PC-3 (cell line): ENCODE measurements around the gene CCDC78. TPM values are rescaled to one million over a fixed set of nuclear protein-coding genes. Genes with fewer than 3 reads are reported as not detected.

ENCODE experiments used
- ATAC-seq: fragments of 200-7000 bp; cut with Tn5 transposase; 2 replicates; pipeline ENCODE4 v1.9.1; 2020; ENCODE audit warnings: mild to moderate bottlenecking, moderate library complexity
- BruUV-seq: library from RNA; stranded (reverse); fragments of 400-500 nt; replicated peaks from 2 replicates; lab custom pipeline; 2021; lab: Mats Ljungman, UMichigan
- CTCF ChIA-PET: fragments of 300-600 bp; sonication (Branson Sonifier 250); formaldehyde crosslinking; loops from one replicate; lab custom pipeline; 2022; ENCODE audit warnings: antibody characterized with exemption; lab: Charles Lee
- POLR2A ChIA-PET: fragments of 300-600 bp; sonication (Branson Sonifier 250); formaldehyde crosslinking; loops from one replicate; lab custom pipeline; 2022; ENCODE audit warnings: antibody characterized with exemption; ENCODE audit not compliant: unreplicated experiment; lab: Charles Lee
- DNase-seq: peaks from one replicate; pipeline ENCODE4 v3.0.0-alpha.2; 2015
- H2AFZ ChIP-seq: fragments of 300-600 bp; sonication (generic); 2 replicates; pipeline ENCODE4 v1.6.0; 2016; ENCODE audit warnings: antibody characterized with exemption, low read length
- H3F3A ChIP-seq: fragments of 300-600 bp; sonication (generic); one replicate; pipeline ENCODE4 v1.6.0; 2017; ENCODE audit warnings: antibody characterized with exemption, low read length, control low read depth, mild to moderate bottlenecking; ENCODE audit not compliant: unreplicated experiment
- H3K27ac ChIP-seq: fragments of 300-600 bp; sonication (generic); 2 replicates; pipeline ENCODE4 v1.5.1; 2016; ENCODE audit warnings: mild to moderate bottlenecking, low read length
- H3K27me3 ChIP-seq: fragments of 300-600 bp; sonication (generic); 2 replicates; pipeline ENCODE4 v1.6.1; 2016; ENCODE audit warnings: low read length, mixed read lengths
- H3K36me3 ChIP-seq: fragments of 300-600 bp; sonication (generic); 2 replicates; pipeline ENCODE4 v1.6.1; 2016; ENCODE audit warnings: low read depth, mixed run types, low read length, mixed read lengths
- H3K4me1 ChIP-seq: fragments of 300-600 bp; sonication (generic); 2 replicates; pipeline ENCODE4 v1.5.1; 2016; ENCODE audit warnings: low read length; ENCODE audit not compliant: insufficient read depth
- H3K4me2 ChIP-seq: fragments of 300-600 bp; sonication (generic); 2 replicates; pipeline ENCODE4 v1.6.0; 2016; ENCODE audit warnings: low read length
- H3K4me3 ChIP-seq: fragments of 300-600 bp; sonication (generic); 2 replicates; pipeline ENCODE4 v1.5.1; 2016; ENCODE audit warnings: mild to moderate bottlenecking, low read length, mixed read lengths
- H3K79me2 ChIP-seq: fragments of 300-600 bp; sonication (generic); 2 replicates; pipeline ENCODE4 v1.6.1; 2017; ENCODE audit warnings: low read length, mixed read lengths
- H3K9ac ChIP-seq: fragments of 300-600 bp; sonication (generic); 2 replicates; pipeline ENCODE4 v1.6.0; 2016; ENCODE audit warnings: mild to moderate bottlenecking, low read length
- H3K9me2 ChIP-seq: fragments of 300-600 bp; sonication (generic); replicated peaks from 2 replicates; pipeline ENCODE4 v1.6.1; 2016; ENCODE audit warnings: mixed run types, low read length, mixed read lengths
- H3K9me3 ChIP-seq: fragments of 300-600 bp; sonication (generic); 2 replicates; pipeline ENCODE4 v1.6.1; 2016; ENCODE audit warnings: low read length, mixed read lengths
- H4K20me1 ChIP-seq: fragments of 300-600 bp; sonication (generic); 2 replicates; pipeline ENCODE4 v1.6.1; 2016; ENCODE audit warnings: low read length, mixed read lengths
- CTCF ChIP-seq: fragments of 300-600 bp; sonication (generic); conservative IDR thresholded peaks from 2 replicates; pipeline ENCODE4 v1.5.1; 2017; ENCODE audit warnings: antibody characterized with exemption, low read depth, mild to moderate bottlenecking, low read length
- EZH2 ChIP-seq: fragments of 300-600 bp; sonication (generic); IDR thresholded peaks from one replicate; pipeline ENCODE4 v1.6.1; 2017; ENCODE audit warnings: antibody characterized with exemption, mild to moderate bottlenecking, low read length; ENCODE audit not compliant: unreplicated experiment
- EZH2phosphoT487 ChIP-seq: fragments of 300-600 bp; sonication (generic); IDR thresholded peaks from 2 replicates; pipeline ENCODE4 v1.6.1; 2018; ENCODE audit warnings: mild to moderate bottlenecking, antibody characterized with exemption, low read length, borderline replicate concordance
- intact Hi-C: fragments of 100-400 bp; cut with micrococcal nuclease; formaldehyde crosslinking; loops from 2 replicates; pipeline ENCODE4 v1.9.0; 2023
- total RNA-seq: library from RNA; depleted of rRNA; stranded (reverse); fragments of >200 nt; gene quantifications from 2 replicates; pipeline ENCODE4 v1.2.3, GENCODE V29; 2014

Gene CCDC78
- total RNA-seq, 1 experiment from 2014 or later = 3.3 TPM

GRCh38 chr16:760545-761343, 34.5 kb upstream of the CCDC78 start, which contains the start of gene MSLN:
TSS of gene MSLN (plus strand) at chr16:760734. CDS start at chr16:762681, 1,947 bp downstream.
- TF ChIP-seq CTCF (no peak), EZH2 (no peak), EZH2phosphoT487 (no peak)
- H2AFZ ChIP-seq = 0 out of 2 replicates have a peak within 1 kb of the TSS, but pooled peaks have one; percentile 18
- H3K4me1 ChIP-seq = peaks cover 13% of the 10 kb centered on the region
- no peaks in the 10 kb centered on the region for H3K9me2 ChIP-seq
- ATAC-seq (peak; percentile 79), DNase-seq (peak; percentile 72)
- no peaks in the 10 kb centered on the region for H3K9me3 ChIP-seq
- H3K4me3 ChIP-seq = no peak within 1 kb of the TSS
- peak within 1 kb of the TSS; percentile 49 for H3K4me2 ChIP-seq
- BruUV-seq = TSS peak; percentile 88
- ChIA-PET POLR2A (no interaction called here), CTCF (no interaction called here)
- no peaks in the 10 kb centered on the region for H4K20me1 ChIP-seq
- no peaks in the 10 kb centered on the region for H3F3A ChIP-seq
- no peaks in the 10 kb centered on the region for H3K27me3 ChIP-seq
- no peaks in the 10 kb centered on the region for H3K79me2 ChIP-seq
- H3K9ac ChIP-seq = no peak within 1 kb of the TSS; the same call in 1 of the 2 replicates
- H3K36me3 ChIP-seq = no peaks in the 10 kb centered on the region
- intact Hi-C loops = no loop called here
- no peak within 1 kb of the TSS for H3K27ac ChIP-seq

GRCh38 chr16:760065-760464, 33.8 kb upstream of the CCDC78 start:
- Histone ChIP-seq H3K4me2 (no peak overlapping the region), H3K9me3 (no peaks in the 10 kb centered on the region), H3K4me1 (peaks cover 13% of the 10 kb centered on the region), H3K79me2 (no peaks in the 10 kb centered on the region), H4K20me1 (no peaks in the 10 kb centered on the region), H3F3A (no peaks in the 10 kb centered on the region), H3K9ac (no peak overlapping the region; the same call in 1 of the 2 replicates), H3K36me3 (no peaks in the 10 kb centered on the region), H2AFZ (no peak overlapping the region), H3K4me3 (no peak overlapping the region), H3K9me2 (no peaks in the 10 kb centered on the region), H3K27me3 (no peaks in the 10 kb centered on the region), H3K27ac (no peak overlapping the region)
- BruUV-seq = TSS peak; percentile 24
- intact Hi-C loops = no loop called here
- DNase-seq = no peak
- ChIA-PET POLR2A (no interaction called here), CTCF (no interaction called here)
- no peak for ATAC-seq
- TF ChIP-seq EZH2 (no peak), EZH2phosphoT487 (no peak), CTCF (no peak)
